ENCODE results near the gene ELK4.

ELK4 gene

GRCh38 chr1:205678286-205679111, 46.7 kb upstream of the ELK4 start:
- no peak for TF ChIP-seq EZH2phosphoT487 (IDR thresholded peaks at IDR 0.05; ENCODE audit: low read depth)
- TF ChIP-seq, protein P1, sequence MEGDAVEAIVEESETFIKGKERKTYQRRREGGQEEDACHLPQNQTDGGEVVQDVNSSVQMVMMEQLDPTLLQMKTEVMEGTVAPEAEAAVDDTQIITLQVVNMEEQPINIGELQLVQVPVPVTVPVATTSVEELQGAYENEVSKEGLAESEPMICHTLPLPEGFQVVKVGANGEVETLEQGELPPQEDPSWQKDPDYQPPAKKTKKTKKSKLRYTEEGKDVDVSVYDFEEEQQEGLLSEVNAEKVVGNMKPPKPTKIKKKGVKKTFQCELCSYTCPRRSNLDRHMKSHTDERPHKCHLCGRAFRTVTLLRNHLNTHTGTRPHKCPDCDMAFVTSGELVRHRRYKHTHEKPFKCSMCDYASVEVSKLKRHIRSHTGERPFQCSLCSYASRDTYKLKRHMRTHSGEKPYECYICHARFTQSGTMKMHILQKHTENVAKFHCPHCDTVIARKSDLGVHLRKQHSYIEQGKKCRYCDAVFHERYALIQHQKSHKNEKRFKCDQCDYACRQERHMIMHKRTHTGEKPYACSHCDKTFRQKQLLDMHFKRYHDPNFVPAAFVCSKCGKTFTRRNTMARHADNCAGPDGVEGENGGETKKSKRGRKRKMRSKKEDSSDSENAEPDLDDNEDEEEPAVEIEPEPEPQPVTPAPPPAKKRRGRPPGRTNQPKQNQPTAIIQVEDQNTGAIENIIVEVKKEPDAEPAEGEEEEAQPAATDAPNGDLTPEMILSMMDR (IDR thresholded peaks at IDR 0.05; ENCODE audit: low read depth, low read length), result no peak
- H3K79me2 ChIP-seq (ENCODE audit: low read length), result peaks cover 23% of the 10 kb centered on the region
- no peak overlapping the region for H3K27ac ChIP-seq (ENCODE audit: low read length)
- no peak overlapping the region for H3K9ac ChIP-seq (ENCODE audit: low read length)
- peak overlapping the region; percentile 80 for H3K4me3 ChIP-seq (ENCODE audit: low read length)
- H3K4me2 ChIP-seq (ENCODE audit: low read length), result peak overlapping the region; percentile 80
- H3K4me1 ChIP-seq (ENCODE audit: low read length), result peaks cover 29% of the 10 kb centered on the region
- H2AFZ ChIP-seq (ENCODE audit: low read depth, low read length), result no peak overlapping the region
- no peaks in the 10 kb centered on the region for H3K27me3 ChIP-seq (ENCODE audit: low read depth, low read length)
- no peaks in the 10 kb centered on the region for H3K9me3 ChIP-seq (ENCODE audit: insufficient read depth, low read length)
- no peaks in the 10 kb centered on the region for H4K20me1 ChIP-seq (ENCODE audit: insufficient read depth, low read length)
- no peaks in the 10 kb centered on the region for H3K36me3 ChIP-seq (replicated peaks; ENCODE audit: low read depth, low read length)

DNA sequence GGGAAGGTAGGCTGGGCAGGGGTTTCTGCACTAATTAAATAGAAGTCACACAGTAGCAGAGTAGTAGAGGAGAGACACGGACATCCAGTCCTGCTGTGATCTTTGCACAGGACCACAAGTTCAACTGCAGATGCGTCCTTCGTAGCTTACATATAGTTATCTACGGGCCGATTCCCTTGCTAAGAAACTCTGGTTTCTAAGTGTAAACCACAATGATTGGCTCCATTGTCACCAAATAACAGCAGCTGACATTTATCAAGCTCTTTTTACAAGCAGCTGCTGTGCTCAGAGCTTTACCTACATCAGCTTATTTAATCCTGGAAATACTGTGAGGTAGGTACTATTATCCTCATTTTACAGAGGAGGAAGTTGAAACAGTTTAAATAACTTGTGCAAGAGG, 45.4 kb upstream of the ELK4 start:
- peaks cover 23% of the 10 kb centered on the region for H3K79me2 ChIP-seq (ENCODE audit: low read length)
- no peak overlapping the region for H3K27ac ChIP-seq (ENCODE audit: low read length)
- H2AFZ ChIP-seq (ENCODE audit: low read depth, low read length), result no peak overlapping the region
- no peak overlapping the region for H3K4me2 ChIP-seq (ENCODE audit: low read length)
- H3K4me1 ChIP-seq (ENCODE audit: low read length), result peaks cover 34% of the 10 kb centered on the region
- H4K20me1 ChIP-seq (ENCODE audit: insufficient read depth, low read length), result no peaks in the 10 kb centered on the region
- H3K27me3 ChIP-seq (ENCODE audit: low read depth, low read length), result no peaks in the 10 kb centered on the region
- no peak overlapping the region for H3K9ac ChIP-seq (ENCODE audit: low read length)
- no peak overlapping the region for H3K4me3 ChIP-seq (ENCODE audit: low read length)
- TF ChIP-seq, protein P1 (IDR thresholded peaks at IDR 0.05; ENCODE audit: low read depth, low read length), result no peak
- TF ChIP-seq EZH2phosphoT487 (IDR thresholded peaks at IDR 0.05; ENCODE audit: low read depth), result no peak
- no peaks in the 10 kb centered on the region for H3K36me3 ChIP-seq (replicated peaks; ENCODE audit: low read depth, low read length)
- no peaks in the 10 kb centered on the region for H3K9me3 ChIP-seq (ENCODE audit: insufficient read depth, low read length)

DNA sequence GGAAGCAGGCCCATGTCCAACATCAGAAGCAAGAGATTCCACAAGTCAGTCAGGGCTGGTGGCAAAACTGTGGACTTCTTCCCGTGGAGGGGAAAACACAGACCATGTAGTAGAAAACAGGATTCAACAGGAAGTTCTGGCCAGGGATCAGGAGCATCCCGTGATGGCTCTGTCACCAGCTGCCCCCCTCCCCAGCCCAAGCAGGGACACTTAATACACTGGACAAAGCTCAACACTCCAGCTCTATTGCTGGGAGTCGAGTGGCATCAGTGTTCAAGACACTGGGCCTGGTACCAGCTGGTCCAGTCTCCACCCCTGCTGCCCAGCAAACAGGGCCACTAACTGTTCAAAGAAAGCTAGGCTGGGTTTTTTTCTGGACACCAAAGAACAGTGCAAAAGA, 44.8 kb upstream of the ELK4 start:
- H4K20me1 ChIP-seq (ENCODE audit: insufficient read depth, low read length), result no peaks in the 10 kb centered on the region
- TF ChIP-seq, protein P1 (IDR thresholded peaks at IDR 0.05; ENCODE audit: low read depth, low read length), result no peak
- TF ChIP-seq EZH2phosphoT487 (IDR thresholded peaks at IDR 0.05; ENCODE audit: low read depth), result no peak
- no peak overlapping the region for H3K9ac ChIP-seq (ENCODE audit: low read length)
- no peak overlapping the region for H3K4me2 ChIP-seq (ENCODE audit: low read length)
- H3K4me3 ChIP-seq (ENCODE audit: low read length), result no peak overlapping the region
- H3K36me3 ChIP-seq (replicated peaks; ENCODE audit: low read depth, low read length), result no peaks in the 10 kb centered on the region
- no peak overlapping the region for H3K27ac ChIP-seq (ENCODE audit: low read length)
- H2AFZ ChIP-seq (ENCODE audit: low read depth, low read length), result no peak overlapping the region
- peaks cover 23% of the 10 kb centered on the region for H3K79me2 ChIP-seq (ENCODE audit: low read length)
- H3K27me3 ChIP-seq (ENCODE audit: low read depth, low read length), result no peaks in the 10 kb centered on the region
- peaks cover 39% of the 10 kb centered on the region for H3K4me1 ChIP-seq (ENCODE audit: low read length)
- no peaks in the 10 kb centered on the region for H3K9me3 ChIP-seq (ENCODE audit: insufficient read depth, low read length)

DNA sequence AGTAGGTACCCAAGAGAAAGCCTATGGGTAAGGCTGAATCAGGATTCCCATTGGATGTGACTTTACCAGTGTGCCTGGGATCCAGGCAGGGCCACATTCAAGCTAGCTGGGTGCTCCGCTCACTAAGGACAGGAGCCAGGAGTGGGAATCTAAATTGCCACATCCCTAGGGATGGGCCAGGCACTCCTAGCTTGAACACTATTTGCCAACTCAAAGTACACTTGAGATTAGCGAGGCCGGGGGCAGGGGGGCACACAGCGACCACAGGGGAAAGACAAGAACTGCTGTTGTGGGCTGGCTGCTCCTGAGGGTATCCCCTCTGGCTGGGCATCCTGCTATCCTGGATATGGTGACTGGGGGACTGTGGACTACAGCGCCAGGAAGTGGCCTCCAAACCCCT, 44.2 kb upstream of the ELK4 start:
- Histone ChIP-seq H3K9me3 (ENCODE audit: insufficient read depth, low read length) (no peaks in the 10 kb centered on the region), H3K27ac (ENCODE audit: low read length) (no peak overlapping the region), H3K4me3 (ENCODE audit: low read length) (no peak overlapping the region), H3K79me2 (ENCODE audit: low read length) (peaks cover 27% of the 10 kb centered on the region), H2AFZ (ENCODE audit: low read depth, low read length) (no peak overlapping the region), H3K27me3 (ENCODE audit: low read depth, low read length) (no peaks in the 10 kb centered on the region), H4K20me1 (ENCODE audit: insufficient read depth, low read length) (no peaks in the 10 kb centered on the region), H3K4me1 (ENCODE audit: low read length) (peaks cover 39% of the 10 kb centered on the region), H3K9ac (ENCODE audit: low read length) (no peak overlapping the region), H3K4me2 (ENCODE audit: low read length) (no peak overlapping the region), H3K36me3 (replicated peaks; ENCODE audit: low read depth, low read length) (no peaks in the 10 kb centered on the region)
- TF ChIP-seq, protein P1 (IDR thresholded peaks at IDR 0.05; ENCODE audit: low read depth, low read length), result no peak
- TF ChIP-seq EZH2phosphoT487 (IDR thresholded peaks at IDR 0.05; ENCODE audit: low read depth), result no peak

All from OCI-LY3 (cell line).